ENCODE results near the gene ALDH1B1. TPM values are rescaled to one million over a fixed set of nuclear protein-coding genes. Genes with fewer than 3 reads are reported as not detected.
"Not testable (repeated sequence)": the region's sequence is repeated elsewhere in the genome, so short reads cannot be mapped to it uniquely, and the experiment has no call there.

The ALDH1B1 gene
- total and polyA plus RNA-seq, 12 donors, result 4.4 to 46.8 (median 19.3) TPM

- H3K4me3 ChIP-seq, result no peak overlapping the region
- no peaks in the 10 kb centered on the region for H3K27me3 ChIP-seq
- DNase-seq, result no peak
- H3K27ac ChIP-seq, result no peak overlapping the region
- TF ChIP-seq CTCF (IDR thresholded peaks at IDR 0.05), result no peak
- TF ChIP-seq POLR2A (IDR thresholded peaks at IDR 0.05), result no peak
- H3K9me3 ChIP-seq (replicated peaks in 1 of 3), result no peaks in the 10 kb centered on the region
- intact Hi-C loops (cut with DNase I), result loop anchor here in 1 of 2 donors (10.0 kb wide), 1 partner anchor 61 kb away; no protein-coding TSS in a partner anchor
- H3K4me1 ChIP-seq (replicated peaks in 1 of 2), result no peaks in the 10 kb centered on the region
- no peaks in the 10 kb centered on the region for H3K36me3 ChIP-seq (replicated peaks in 1 of 2)
- 58 to 77% (median 73%) methylated on average over 3 of the region's 3 CpGs for WGBS, 4 donors
Measured at GRCh38 chr9:38373679-38374078, 18.8 kb upstream of the ALDH1B1 start.

GRCh38 chr9:38374847-38375571 is 17.5 kb upstream of the ALDH1B1 start:
- intact Hi-C loops (cut with DNase I), result loop anchor here in 1 of 2 donors (10.0 kb wide), 1 partner anchor 60 kb away; no protein-coding TSS in a partner anchor
- DNase-seq, result no peak
- WGBS, 4 donors, result 81 to 89% (median 85%) methylated on average over 5 of the region's 5 CpGs
- Histone ChIP-seq H3K27me3 (no peaks in the 10 kb centered on the region), H3K27ac (no peak overlapping the region), H3K4me1 (replicated peaks in 1 of 2) (no peaks in the 10 kb centered on the region), H3K4me3 (no peak overlapping the region), H3K36me3 (replicated peaks in 1 of 2) (no peaks in the 10 kb centered on the region), H3K9me3 (replicated peaks in 1 of 3) (no peaks in the 10 kb centered on the region)
- no peak for TF ChIP-seq CTCF (IDR thresholded peaks at IDR 0.05)
- TF ChIP-seq POLR2A (IDR thresholded peaks at IDR 0.05), result no peak

GRCh38 chr9:38375572-38375963 is 16.9 kb upstream of the ALDH1B1 start:
- WGBS, 4 donors, result 62 to 77% (median 72%) methylated on average over 10 of the region's 10 CpGs
- no peaks in the 10 kb centered on the region for H3K27me3 ChIP-seq
- no peaks in the 10 kb centered on the region for H3K36me3 ChIP-seq (replicated peaks in 1 of 2)
- TF ChIP-seq CTCF (IDR thresholded peaks at IDR 0.05) (no peak), POLR2A (IDR thresholded peaks at IDR 0.05) (no peak)
- H3K9me3 ChIP-seq (replicated peaks in 1 of 3), result no peaks in the 10 kb centered on the region
- no peak for DNase-seq
- H3K27ac ChIP-seq, result no peak overlapping the region
- H3K4me3 ChIP-seq, result no peak overlapping the region
- intact Hi-C loops (cut with DNase I), result loop anchor here in 1 of 2 donors (10.0 kb wide), 1 partner anchor 59 kb away; no protein-coding TSS in a partner anchor
- no peaks in the 10 kb centered on the region for H3K4me1 ChIP-seq (replicated peaks in 1 of 2)

GRCh38 chr9:38376021-38376670 is 16.4 kb upstream of the ALDH1B1 start:
- H3K9me3 ChIP-seq (replicated peaks in 1 of 3), result no peaks in the 10 kb centered on the region
- intact Hi-C loops (cut with DNase I), result loop anchor here in 1 of 2 donors (10.0 kb wide), 1 partner anchor 59 kb away; no protein-coding TSS in a partner anchor
- H3K4me3 ChIP-seq, result no peak overlapping the region
- DNase-seq, result no peak
- no peaks in the 10 kb centered on the region for H3K27me3 ChIP-seq
- H3K4me1 ChIP-seq (replicated peaks in 1 of 2), result no peaks in the 10 kb centered on the region
- WGBS, 4 donors, result 48 to 57% (median 53%) methylated on average over 6 to 9 of the region's 9 CpGs
- H3K27ac ChIP-seq, result no peak overlapping the region
- TF ChIP-seq CTCF (IDR thresholded peaks at IDR 0.05) (no peak), POLR2A (IDR thresholded peaks at IDR 0.05) (no peak)
- no peaks in the 10 kb centered on the region for H3K36me3 ChIP-seq (replicated peaks in 1 of 2)

GRCh38 chr9:38377336-38378083 is 15.0 kb upstream of the ALDH1B1 start:
- not testable (repeated sequence) for H3K27me3 ChIP-seq; H3K27ac ChIP-seq; H3K36me3 ChIP-seq (replicated peaks in 1 of 2); H3K4me1 ChIP-seq (replicated peaks in 1 of 2); DNase-seq; H3K4me3 ChIP-seq; H3K9me3 ChIP-seq (replicated peaks in 1 of 3)
- WGBS, 4 donors, result 77 to 92% (median 89%) methylated on average over 10 to 42 of the region's 42 CpGs
- intact Hi-C loops (cut with DNase I), result loop anchor here in 1 of 2 donors (10.0 kb wide), 1 partner anchor 57 kb away; no protein-coding TSS in a partner anchor
